Natural killer cell (primary cell): ENCODE measurements around the gene ATF3. TPM values are rescaled to one million over a fixed set of nuclear protein-coding genes. Genes with fewer than 3 reads are reported as not detected.

Experiments
- ATAC-seq, 3 donors: fragments of 150-1000 bp in 2 of 3; fragments of 200-7000 bp in 1 of 3; cut with Tn5 transposase; 1 replicate in 1 of 3; 2 replicates in 2 of 3; pipeline ENCODE4 v1.10.0; 2021; ENCODE audit warnings: mild to moderate bottlenecking in 2 of 3, moderate library complexity in 2 of 3
- DNase-seq, 2 donors: peaks; one replicate each; pipeline versions ENCODE4 v3.0.0 to v3.0.0-alpha.2; 2013 to 2021; ENCODE audit warnings: mixed read lengths in 1 of 2
- H3K27ac ChIP-seq: one replicate; pipeline ENCODE4 v1.5.1; 2013; ENCODE audit warnings: mild to moderate bottlenecking, low read length
- H3K27me3 ChIP-seq: one replicate; pipeline ENCODE4 v1.6.1; 2013; ENCODE audit warnings: low read length; ENCODE audit not compliant: control insufficient read depth, insufficient read depth
- H3K36me3 ChIP-seq: one replicate; pipeline ENCODE4 v1.6.1; 2013; ENCODE audit warnings: low read length; ENCODE audit not compliant: control insufficient read depth, insufficient read depth
- H3K4me1 ChIP-seq: one replicate; pipeline ENCODE4 v1.6.1; 2013; ENCODE audit warnings: low read length; ENCODE audit not compliant: control insufficient read depth, insufficient read depth
- H3K4me3 ChIP-seq: one replicate; pipeline ENCODE4 v1.5.1; 2013; ENCODE audit warnings: low read length
- H3K9me3 ChIP-seq: one replicate; pipeline ENCODE4 v1.6.1; 2013; ENCODE audit warnings: low read length; ENCODE audit not compliant: control insufficient read depth, insufficient read depth
- H3K27ac Mint-ChIP-seq, 2 donors: one replicate each; pipeline ENCODE4 v1.8.0; 2022; ENCODE audit warnings: mild to moderate bottlenecking in 2 of 2, mixed read lengths in 2 of 2, moderate library complexity in 1 of 2
- H3K27me3 Mint-ChIP-seq, 2 donors: one replicate each; pipeline ENCODE4 v1.8.0; 2022; ENCODE audit warnings: low read depth in 2 of 2, mixed read lengths in 2 of 2
- H3K36me3 Mint-ChIP-seq: one replicate; pipeline ENCODE4 v1.8.0; 2022; ENCODE audit warnings: mixed read lengths
- H3K4me1 Mint-ChIP-seq, 2 donors: one replicate each; pipeline ENCODE4 v1.8.0; 2022; ENCODE audit warnings: mixed read lengths in 2 of 2
- H3K4me3 Mint-ChIP-seq: one replicate; pipeline ENCODE4 v1.8.0; 2022; ENCODE audit warnings: mild to moderate bottlenecking, moderate library complexity, mixed read lengths
- H3K9me3 Mint-ChIP-seq, 2 donors: one replicate each; pipeline ENCODE4 v1.8.0; 2022; ENCODE audit warnings: mixed read lengths in 2 of 2
- CTCF ChIP-seq: fragments of 200-600 bp; IDR thresholded peaks from one replicate; pipeline ENCODE4 v1.8.0; 2022; ENCODE audit warnings: antibody characterized with exemption
- WGBS: methylation state at CpG from one replicate; pipeline ENCODE4 v1.1.7; 2013; ENCODE audit warnings: missing lambda C conversion rate; ENCODE audit not compliant: insufficient coverage; 5-methylcytosine and 5-hydroxymethylcytosine counted together
- intact Hi-C: fragments of 100-400 bp; cut with micrococcal nuclease; formaldehyde crosslinking; loops from one replicate; pipeline ENCODE4 v1.14.2; 2022
- total RNA-seq, 4 donors: library from RNA; stranded (reverse); fragments of 120-200 nt in 1 of 4; gene quantifications; one replicate each; pipeline versions ENCODE4 v1.2.3 to v1.2.4, GENCODE V29; 2013 to 2022

ATF3 gene
- total RNA-seq, 3 donors from 2014 or later (not counting 1 experiment from before 2014, with no cell fraction given), result 62.2 to 135 (median 78.5) TPM

GRCh38 chr1:212600071-212600915, 8.3 kb upstream of the ATF3 start:
- Histone ChIP-seq H3K36me3 (no peaks in the 10 kb centered on the region), H3K9me3 (no peaks in the 10 kb centered on the region), H3K4me3 (no peak overlapping the region), H3K27me3 (peaks cover 14% of the 10 kb centered on the region), H3K4me1 (peaks cover 7% of the 10 kb centered on the region), H3K27ac (no peak overlapping the region)
- Mint-ChIP-seq H3K27me3 (peaks cover 43 to 67% of the 10 kb centered on the region in 2 donors), H3K36me3 (no peaks in the 10 kb centered on the region), H3K4me3 (no peak overlapping the region), H3K27ac (peak overlapping the region in 1 of 2 donors; percentile 37), H3K4me1 (peaks cover 16 to 17% of the 10 kb centered on the region in 2 donors), H3K9me3 (no peaks in the 10 kb centered on the region)
- 81% methylated on average over 9 of the region's 11 CpGs for WGBS
- no peak for ATAC-seq
- intact Hi-C loops, result no loop called here
- no peak for TF ChIP-seq CTCF
- no peak for DNase-seq

GRCh38 chr1:212600980-212601379, 7.6 kb upstream of the ATF3 start:
- DNase-seq (no peak), ATAC-seq (no peak)
- 78% methylated on average over 1 of the region's 2 CpGs for WGBS
- H3K4me1 Mint-ChIP-seq, result peaks cover 10 to 11% of the 10 kb centered on the region in 2 donors
- H3K4me3 Mint-ChIP-seq, result no peak overlapping the region
- no peak overlapping the region for H3K4me3 ChIP-seq
- peaks cover 50 to 67% of the 10 kb centered on the region in 2 donors for H3K27me3 Mint-ChIP-seq
- no peaks in the 10 kb centered on the region for H3K36me3 Mint-ChIP-seq
- TF ChIP-seq CTCF, result no peak
- no peak overlapping the region for H3K27ac ChIP-seq
- peaks cover 5% of the 10 kb centered on the region for H3K4me1 ChIP-seq
- H3K9me3 ChIP-seq, result no peaks in the 10 kb centered on the region
- no peaks in the 10 kb centered on the region for H3K36me3 ChIP-seq
- intact Hi-C loops, result no loop called here
- H3K27ac Mint-ChIP-seq, result no peak overlapping the region
- no peaks in the 10 kb centered on the region for H3K9me3 Mint-ChIP-seq
- peaks cover 16% of the 10 kb centered on the region for H3K27me3 ChIP-seq

GRCh38 chr1:212601524-212601923, 7.0 kb upstream of the ATF3 start:
- Mint-ChIP-seq H3K27me3 (peaks cover 55 to 67% of the 10 kb centered on the region in 2 donors), H3K4me3 (no peak overlapping the region), H3K4me1 (peaks cover 5 to 7% of the 10 kb centered on the region in 2 donors), H3K36me3 (no peaks in the 10 kb centered on the region), H3K9me3 (no peaks in the 10 kb centered on the region), H3K27ac (no peak overlapping the region)
- Histone ChIP-seq H3K27me3 (peaks cover 22% of the 10 kb centered on the region), H3K27ac (no peak overlapping the region), H3K4me3 (no peak overlapping the region), H3K36me3 (no peaks in the 10 kb centered on the region), H3K9me3 (no peaks in the 10 kb centered on the region), H3K4me1 (peaks cover 6% of the 10 kb centered on the region)
- ATAC-seq, result no peak
- WGBS, result 83% methylated on average over 1 of the region's 2 CpGs
- intact Hi-C loops, result no loop called here
- no peak for DNase-seq
- TF ChIP-seq CTCF, result no peak
